Astrocyte of the cerebellum (primary cell): ENCODE data around the gene MCOLN3.

Experiments used
- DNase-seq: peaks from one replicate; pipeline ENCODE4 v3.0.0-alpha.2; 2011; ENCODE audit warnings: low read depth
- H3K4me3 ChIP-seq: 2 replicates; pipeline ENCODE4 v1.5.1; 2011; ENCODE audit warnings: mild to moderate bottlenecking, low read depth, low read length, moderate library complexity
- in situ Hi-C: cut with HindIII; loops from 2 replicates; pipeline ENCODE4 v1.10.0; 2017; ENCODE audit warnings: low sequenced_read_pairs
- TF ChIP-seq, protein P1 (sequence below): IDR thresholded peaks from 2 replicates; pipeline ENCODE4 v1.5.1; 2012; ENCODE audit warnings: low read length, low read depth, moderate library complexity, mild to moderate bottlenecking; ENCODE audit errors: missing control alignments

MCOLN3 gene

DNA sequence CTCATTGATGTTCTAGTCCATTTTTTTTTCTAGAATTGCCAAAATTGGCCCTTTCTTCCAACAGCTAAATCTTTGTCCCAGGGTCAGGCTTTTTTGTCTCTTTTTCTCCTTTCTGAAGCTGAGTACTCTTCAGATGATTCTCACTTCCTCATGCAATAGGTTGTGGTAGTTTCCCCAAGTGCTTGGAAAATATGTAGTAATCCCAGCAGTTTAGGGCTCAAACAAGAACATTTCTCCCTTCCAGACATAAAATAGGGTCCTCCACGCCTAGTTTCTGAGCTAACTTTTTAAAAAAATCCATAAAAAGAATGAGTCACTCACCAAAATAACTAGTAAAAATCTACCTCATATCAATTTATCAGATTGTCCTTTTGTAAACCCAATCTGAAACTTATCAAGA lies 10.0 kb upstream of the MCOLN3 start:
- in situ Hi-C loops = no loop called here
- H3K4me3 ChIP-seq = no peak overlapping the region
- no peak for DNase-seq
- TF ChIP-seq, protein P1, sequence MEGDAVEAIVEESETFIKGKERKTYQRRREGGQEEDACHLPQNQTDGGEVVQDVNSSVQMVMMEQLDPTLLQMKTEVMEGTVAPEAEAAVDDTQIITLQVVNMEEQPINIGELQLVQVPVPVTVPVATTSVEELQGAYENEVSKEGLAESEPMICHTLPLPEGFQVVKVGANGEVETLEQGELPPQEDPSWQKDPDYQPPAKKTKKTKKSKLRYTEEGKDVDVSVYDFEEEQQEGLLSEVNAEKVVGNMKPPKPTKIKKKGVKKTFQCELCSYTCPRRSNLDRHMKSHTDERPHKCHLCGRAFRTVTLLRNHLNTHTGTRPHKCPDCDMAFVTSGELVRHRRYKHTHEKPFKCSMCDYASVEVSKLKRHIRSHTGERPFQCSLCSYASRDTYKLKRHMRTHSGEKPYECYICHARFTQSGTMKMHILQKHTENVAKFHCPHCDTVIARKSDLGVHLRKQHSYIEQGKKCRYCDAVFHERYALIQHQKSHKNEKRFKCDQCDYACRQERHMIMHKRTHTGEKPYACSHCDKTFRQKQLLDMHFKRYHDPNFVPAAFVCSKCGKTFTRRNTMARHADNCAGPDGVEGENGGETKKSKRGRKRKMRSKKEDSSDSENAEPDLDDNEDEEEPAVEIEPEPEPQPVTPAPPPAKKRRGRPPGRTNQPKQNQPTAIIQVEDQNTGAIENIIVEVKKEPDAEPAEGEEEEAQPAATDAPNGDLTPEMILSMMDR = no peak

DNA sequence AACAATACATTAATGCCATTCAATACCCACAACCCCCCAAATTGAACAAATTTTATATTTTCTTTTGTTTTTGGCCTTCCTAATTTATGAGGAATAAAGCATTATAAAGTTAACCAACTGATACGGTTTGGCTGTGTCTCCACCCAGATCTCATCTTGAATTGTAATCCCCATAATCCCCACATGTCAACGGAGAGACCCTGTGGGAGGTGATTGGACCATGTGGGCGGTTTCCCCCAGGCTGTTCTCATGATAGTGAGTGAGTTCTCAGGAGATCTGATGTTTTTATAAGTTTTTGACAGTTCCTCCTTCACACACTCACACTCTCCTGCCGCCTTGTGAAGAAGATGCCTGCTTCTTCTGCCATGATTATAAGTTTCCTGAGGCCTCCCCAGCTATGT lies 6.4 kb upstream of the MCOLN3 start:
- no peak for DNase-seq
- in situ Hi-C loops = no loop called here
- H3K4me3 ChIP-seq = no peak overlapping the region
- TF ChIP-seq, protein P1 = no peak

DNA sequence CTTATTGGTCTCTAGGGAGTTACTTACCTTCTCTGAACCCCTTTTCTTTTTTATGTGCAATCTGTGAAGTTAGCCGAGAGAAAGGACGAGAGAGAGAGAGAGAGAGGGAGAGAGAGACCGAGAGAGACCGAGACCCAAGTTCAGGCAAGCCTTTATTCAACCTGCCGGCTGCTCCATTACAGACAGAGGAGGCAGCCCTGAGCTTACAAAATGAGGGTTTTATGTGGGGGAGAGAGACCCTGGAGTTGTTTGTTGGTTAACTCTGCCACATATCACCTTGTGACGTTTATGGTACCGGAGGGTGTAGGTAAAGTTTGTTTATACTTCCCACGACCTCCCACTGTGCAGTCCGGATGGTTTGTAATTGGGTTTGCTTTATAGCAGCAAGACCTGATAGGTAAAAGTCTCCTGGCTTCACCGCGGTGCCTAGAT lies 1.5 kb upstream of the MCOLN3 start:
- in situ Hi-C loops = no loop called here
- H3K4me3 ChIP-seq = no peak overlapping the region
- TF ChIP-seq, protein P1 = no peak
- no peak for DNase-seq

DNA sequence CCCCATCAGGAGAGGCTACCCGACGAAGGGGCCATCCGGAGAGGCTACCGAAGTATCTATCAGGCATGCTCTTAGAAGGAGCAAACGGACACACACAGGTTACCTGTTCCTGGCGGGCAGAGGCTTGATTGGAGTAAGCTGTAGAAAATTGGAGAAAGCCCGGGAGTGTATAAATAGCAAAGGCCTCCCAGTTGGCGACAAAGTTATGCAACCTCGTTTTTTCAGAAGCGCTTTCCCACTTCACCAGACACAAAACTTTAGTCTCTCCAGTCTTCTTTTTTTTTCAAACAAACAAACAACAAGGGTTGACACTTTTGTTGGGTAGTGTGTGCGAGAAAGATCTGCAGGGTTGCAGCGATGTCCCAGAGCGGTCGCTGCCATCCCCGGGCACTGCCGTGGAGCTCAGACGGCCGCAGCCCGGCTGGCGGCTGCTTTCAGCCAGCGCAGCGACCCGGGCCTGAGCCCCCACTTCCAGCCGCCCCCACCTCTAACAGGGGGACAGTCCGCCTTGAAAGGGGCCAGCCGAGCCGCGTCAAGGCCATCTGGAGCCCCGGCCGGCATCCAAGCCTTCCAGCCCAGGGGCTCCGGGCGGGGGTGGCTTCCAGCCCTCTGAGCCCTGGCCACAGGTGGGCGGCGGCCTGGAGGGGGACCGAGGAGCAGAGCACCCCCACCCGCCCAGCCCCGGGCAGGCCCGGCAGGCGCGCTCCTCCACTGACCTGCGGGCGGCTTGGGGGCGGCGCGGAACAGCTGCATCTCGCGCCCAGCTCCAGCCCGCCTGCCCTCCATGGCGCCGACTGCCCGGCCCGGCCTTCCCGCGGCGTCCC lies 616 bp downstream of the MCOLN3 start:
- peak overlapping the region; percentile 43 for H3K4me3 ChIP-seq
- in situ Hi-C loops = no loop called here
- TF ChIP-seq, protein P1 = no peak
- no peak for DNase-seq

DNA sequence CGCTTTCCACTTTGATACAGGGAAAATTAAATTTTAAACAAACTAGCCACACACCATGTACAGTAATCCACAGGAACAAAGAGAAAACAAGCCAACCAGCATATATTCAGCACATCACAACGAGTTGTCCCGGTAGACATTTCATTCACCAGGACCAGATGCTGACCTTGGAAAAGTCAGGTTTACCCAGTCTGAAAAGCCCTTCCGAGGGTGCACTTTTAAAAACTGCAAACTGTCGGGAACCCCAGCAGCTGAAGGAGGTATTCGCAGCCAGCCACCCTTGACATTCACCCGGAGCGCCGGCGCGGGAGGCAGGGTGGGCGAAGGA lies 1.2 kb downstream of the MCOLN3 start:
- in situ Hi-C loops = no loop called here
- no peak overlapping the region for H3K4me3 ChIP-seq
- TF ChIP-seq, protein P1 = no peak
- DNase-seq = no peak

DNA sequence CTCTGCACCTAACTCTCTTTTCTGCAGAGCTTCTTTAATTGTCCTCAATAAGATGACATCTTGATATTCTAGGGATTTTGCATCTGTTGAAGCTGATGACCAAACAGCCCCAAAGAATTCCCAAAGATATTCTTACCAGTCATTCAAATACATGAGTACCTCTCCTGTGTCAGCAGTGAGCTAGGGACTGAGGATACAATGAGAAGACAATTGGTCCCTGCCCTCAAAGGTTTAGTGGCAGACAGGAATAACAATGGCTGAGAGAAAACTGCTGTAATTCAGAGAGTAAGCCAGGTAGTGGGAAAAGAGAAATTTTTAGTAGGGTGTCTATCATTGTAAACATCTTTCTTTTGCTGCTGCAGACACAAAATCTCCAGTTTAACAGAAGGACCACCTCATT lies 5.9 kb downstream of the MCOLN3 start:
- in situ Hi-C loops = no loop called here
- no peak overlapping the region for H3K4me3 ChIP-seq
- TF ChIP-seq, protein P1 = no peak
- DNase-seq = no peak
